HK-2 (cell line): ENCODE results near the gene IVD.
"Not testable (repeated sequence)": the region's sequence is repeated elsewhere in the genome, so short reads cannot be mapped to it uniquely, and the experiment has no call there.

Experiments
- DNase-seq: peaks from one replicate; pipeline ENCODE4 v3.0.0-alpha.2; 2018; ENCODE audit not compliant: unreplicated experiment

IVD gene

GRCh38 chr15:40439461-40439959 lies 33.9 kb downstream of the IVD start:
- no peak for DNase-seq

DNA sequence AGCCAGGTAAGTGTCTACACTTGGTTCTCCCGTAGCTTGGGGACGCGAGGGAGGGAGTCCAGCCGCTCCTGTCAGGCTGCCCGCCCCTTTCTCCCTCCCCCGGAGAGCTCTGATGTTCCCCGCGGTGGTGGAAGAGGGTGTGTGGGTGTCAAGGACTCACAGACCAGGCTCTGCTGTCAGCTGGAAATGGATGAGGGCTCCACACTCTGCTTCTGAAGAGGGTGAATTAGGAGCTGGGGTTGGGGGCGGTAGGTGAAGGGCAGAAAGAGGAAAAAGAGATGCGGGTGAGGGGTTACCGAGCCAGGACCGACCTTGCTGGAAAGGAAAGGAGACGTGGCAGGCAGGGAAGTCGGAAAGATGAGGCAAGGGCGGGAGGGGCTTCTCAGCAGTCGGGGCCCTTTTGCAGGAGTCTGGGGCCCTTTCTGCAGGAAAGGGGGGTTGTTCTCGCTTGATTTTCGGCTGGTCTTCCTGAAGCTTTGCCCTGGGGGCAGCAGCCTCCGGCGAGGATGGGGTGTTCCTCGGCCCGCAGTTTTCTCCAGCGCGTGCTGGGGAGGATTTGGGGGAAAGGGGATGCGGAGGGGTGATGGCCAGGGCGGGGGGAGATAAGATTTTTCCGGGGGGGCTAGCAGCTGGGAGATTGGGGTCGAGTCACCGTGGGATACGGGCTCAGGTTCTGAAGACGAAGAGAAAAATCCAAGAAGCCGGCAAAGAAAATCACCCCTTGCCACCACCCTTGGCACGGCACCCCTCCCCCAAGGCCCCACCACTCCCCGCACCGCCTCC lies 34.6 kb downstream of the IVD start:
- peak; percentile 55 for DNase-seq

- peak; percentile 94 for DNase-seq
Observed at GRCh38 chr15:40440743-40441564, 35.4 kb downstream of the IVD start, which contains the start of gene BAHD1. Gene BAHD1, plus strand, starts transcription at chr15:40440953. Its CDS starts 17,512 bp downstream, at chr15:40458465.

- peak; percentile 19 for DNase-seq
Observed at GRCh38 chr15:40441565-40442531, 36.3 kb downstream of the IVD start.

DNA sequence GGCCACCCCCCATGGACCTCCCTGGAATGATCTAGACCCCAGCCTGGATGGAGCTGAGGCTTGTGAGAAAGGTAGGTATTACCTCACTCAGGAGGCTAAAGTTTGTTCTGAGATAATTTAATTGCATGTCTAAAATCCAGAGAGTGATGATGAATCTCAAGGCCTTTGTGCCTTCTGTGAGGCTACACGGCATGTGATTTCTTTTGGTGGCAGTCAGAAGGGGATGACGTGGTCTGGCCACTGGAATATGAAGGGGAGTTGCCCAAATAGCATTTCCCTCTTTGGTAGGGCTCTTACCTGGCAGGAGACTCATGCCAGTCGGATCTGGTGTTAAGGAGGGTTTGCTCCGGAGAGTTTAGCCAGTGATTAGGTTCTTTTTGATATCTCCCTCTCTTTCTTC lies 37.7 kb downstream of the IVD start:
- DNase-seq: no peak

DNA sequence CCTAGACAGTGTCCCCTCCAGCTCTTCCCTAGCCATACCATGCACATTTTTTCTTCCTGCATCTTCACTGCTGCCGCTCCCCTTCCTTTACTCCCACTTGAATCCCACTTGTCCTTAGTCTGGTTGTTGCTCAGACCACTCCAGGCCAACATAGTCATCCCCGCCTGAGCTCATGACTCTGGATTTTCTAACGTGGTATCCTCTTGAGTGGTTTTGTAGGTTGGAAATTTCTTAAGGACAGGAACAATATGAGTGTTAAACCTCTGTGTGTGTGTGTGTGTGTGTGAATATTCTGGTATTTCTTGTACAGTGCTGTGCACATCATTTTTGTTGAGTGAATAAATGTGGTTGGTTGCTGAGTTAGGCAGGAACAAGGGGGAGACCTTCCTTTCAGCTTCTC lies 38.3 kb downstream of the IVD start:
- no peak for DNase-seq

DNA sequence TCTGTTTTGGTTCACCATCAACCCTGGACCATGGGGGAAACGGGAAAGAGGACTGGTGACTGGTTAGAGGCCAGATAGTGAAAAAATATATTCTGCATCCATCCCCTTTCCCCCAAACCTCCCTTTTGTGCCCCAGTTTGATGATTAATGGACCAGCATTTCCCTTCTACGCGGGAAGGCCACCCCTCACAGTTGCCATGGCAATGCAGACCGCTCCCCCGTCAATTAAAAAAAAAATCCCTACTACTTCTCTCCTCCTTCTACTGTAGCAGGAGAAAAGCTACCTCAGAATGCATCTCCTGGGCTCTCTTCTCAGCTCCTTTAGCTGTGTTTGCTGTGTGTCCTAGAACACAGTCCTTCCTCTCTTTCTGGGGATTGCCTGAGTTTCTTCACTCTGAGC lies 39.1 kb downstream of the IVD start:
- no peak for DNase-seq

GRCh38 chr15:40445421-40445922 lies 39.9 kb downstream of the IVD start:
- DNase-seq: no peak

GRCh38 chr15:40446144-40446543 lies 40.5 kb downstream of the IVD start:
- DNase-seq: no peak

GRCh38 chr15:40448354-40448753 lies 42.8 kb downstream of the IVD start:
- no peak for DNase-seq

- no peak for DNase-seq
Observed at GRCh38 chr15:40449275-40449674, 43.7 kb downstream of the IVD start.

GRCh38 chr15:40450047-40450446 lies 44.5 kb downstream of the IVD start:
- no peak for DNase-seq

DNA sequence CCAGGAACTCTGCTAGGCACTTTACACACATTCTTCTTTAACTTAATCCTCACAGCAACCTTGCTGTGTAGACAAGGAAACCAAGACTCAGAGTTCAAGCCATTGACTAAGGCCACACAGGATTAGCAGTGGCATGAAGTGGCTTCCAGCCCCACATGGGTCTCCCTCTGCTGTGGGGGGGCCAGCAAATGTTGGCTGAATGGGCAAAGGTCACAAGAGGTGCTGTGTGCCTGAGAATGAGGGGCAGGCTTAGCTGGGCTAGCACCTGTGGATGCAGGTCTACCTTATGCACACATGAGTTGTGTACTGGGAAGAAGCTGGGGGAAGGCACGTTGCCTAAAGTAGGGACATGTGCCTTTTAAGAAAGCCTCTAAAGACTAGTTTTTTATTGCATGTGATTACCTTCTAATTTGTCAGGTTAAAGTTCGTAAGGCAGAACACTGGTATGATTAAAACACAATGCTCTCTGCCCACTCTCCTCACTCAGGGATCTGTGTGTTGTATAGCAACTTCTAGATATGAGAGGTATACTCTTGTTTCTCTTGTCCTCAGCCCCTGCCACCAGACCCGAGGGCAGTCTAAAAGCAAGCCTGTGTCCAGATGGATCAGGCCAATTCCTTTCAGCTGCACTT lies 46.0 kb downstream of the IVD start:
- no peak for DNase-seq

DNA sequence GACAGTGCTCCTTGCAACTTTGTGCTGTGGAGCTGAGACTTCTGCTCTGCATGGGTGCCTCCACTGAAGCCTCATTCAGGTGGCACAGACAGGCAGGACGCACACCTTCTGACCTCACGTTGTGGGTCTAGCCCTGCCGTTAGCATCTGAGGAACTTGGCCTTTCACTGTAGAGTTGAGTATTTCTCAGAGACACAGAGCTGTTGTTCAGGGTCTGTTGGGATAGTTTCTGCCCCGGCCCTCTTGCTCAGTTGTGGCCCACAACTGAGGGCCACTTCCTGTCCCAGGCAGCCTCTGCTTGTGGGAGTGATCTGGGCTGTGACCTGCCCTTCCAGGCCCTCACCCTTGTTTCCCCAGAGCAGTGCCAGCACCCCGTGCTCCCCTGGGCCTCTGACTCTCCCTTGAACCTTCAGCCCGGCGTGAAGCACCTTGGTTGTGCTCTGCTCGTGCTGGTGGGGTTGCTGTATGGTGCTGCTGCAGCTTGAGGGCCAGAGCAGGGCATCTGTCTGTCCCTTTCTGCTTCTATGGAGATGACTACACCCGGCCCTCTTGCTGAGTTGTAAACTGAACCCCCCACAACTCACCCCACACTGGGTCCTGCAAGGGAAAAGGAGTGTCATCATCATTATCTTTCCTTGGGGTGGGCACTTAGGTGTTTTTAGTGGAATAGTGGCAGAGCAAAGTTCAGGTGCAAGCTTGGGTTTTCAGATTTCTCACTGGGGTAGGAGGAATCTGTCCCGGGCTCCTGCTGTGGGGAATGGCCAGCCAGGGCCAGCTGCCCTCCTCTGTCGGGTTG lies 46.9 kb downstream of the IVD start:
- DNase-seq: no peak

- DNase-seq: not testable (repeated sequence)
Observed at GRCh38 chr15:40453941-40454340, 48.3 kb downstream of the IVD start.

DNA sequence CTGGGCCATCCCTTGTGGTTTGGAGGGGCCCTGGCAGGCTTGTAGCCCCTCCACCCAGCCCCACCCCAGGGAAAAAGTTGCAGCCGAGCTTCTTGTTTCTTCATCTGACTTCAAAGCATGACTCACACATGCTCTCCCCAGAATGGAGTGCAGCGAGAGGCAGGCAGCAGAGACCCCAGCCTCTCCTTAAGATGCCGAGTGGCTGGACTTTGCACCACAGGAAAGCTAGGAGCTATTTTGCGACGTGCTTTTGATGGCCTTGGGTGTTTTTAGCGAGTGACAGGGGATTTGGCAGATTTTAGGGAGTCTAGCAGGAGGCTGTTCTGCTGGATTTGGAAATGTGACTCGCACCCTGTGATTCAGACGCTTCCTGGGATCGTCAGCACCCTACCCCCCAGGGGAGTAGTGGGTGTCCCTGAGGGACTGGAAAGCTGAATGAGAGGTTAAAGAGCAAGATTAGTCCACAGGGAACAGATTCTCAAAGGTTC lies 49.4 kb downstream of the IVD start:
- no peak for DNase-seq

- DNase-seq: no peak
Observed at GRCh38 chr15:40456299-40456712, 50.7 kb downstream of the IVD start.

DNA sequence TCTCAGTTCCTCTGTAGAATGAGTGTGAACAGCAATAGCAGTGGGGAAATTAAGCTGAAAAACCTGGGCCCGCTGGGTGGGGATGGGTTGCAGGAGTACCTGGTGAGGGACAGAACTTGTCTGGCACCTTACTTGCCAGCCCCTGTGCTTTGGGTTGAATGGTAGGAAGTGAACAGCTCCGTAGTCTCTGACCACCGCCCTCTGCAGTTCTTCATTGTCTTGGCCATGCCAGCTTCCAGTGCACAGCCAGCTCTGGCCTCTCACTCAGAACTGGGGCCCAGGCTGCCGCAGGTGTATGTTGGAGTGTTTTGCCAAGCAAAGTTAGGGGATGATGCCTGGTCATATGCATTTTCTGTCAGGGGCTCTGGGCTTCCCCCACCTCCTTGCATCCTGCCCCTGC lies 51.1 kb downstream of the IVD start:
- DNase-seq: no peak

- DNase-seq: no peak
Observed at GRCh38 chr15:40458495-40459371, 53.1 kb downstream of the IVD start.
